Subcutaneous adipose tissue (tissue), 4 donors: ENCODE measurements around the gene FDX2. TPM values are rescaled to one million over a fixed set of nuclear protein-coding genes. Genes with fewer than 3 reads are reported as not detected.

Experiments used
- CTCF ChIP-seq: fragments of 450-650 bp; IDR thresholded peaks from one replicate; pipeline ENCODE4 v1.5.1; 2016; ENCODE audit warnings: low read depth, mild to moderate bottlenecking, control low read depth, antibody characterized with exemption, moderate library complexity
- total RNA-seq, 4 donors: library from RNA; depleted of rRNA; stranded (reverse); fragments of >200 nt; gene quantifications; one replicate each; pipeline ENCODE4 v1.1.0, GENCODE V29; 2016

Gene FDX2
- total RNA-seq, 4 donors from 2014 or later, result 7.3 to 17.2 (median 9.1) TPM

GRCh38 chr19:10338940-10339339 is 23.1 kb upstream of the FDX2 start:
- no peak for TF ChIP-seq CTCF

- TF ChIP-seq CTCF, result no peak
Measured at GRCh38 chr19:10335352-10335985, 19.7 kb upstream of the FDX2 start.

GRCh38 chr19:10334588-10335351 is 19.0 kb upstream of the FDX2 start:
- no peak for TF ChIP-seq CTCF

GRCh38 chr19:10333758-10334587 is 18.2 kb upstream of the FDX2 start:
- TF ChIP-seq CTCF, result no peak

- TF ChIP-seq CTCF, result no peak
Measured at GRCh38 chr19:10332965-10333757, 17.3 kb upstream of the FDX2 start, which contains the start of gene RAVER1. RAVER1 (minus strand) TSS chr19:10333529; CDS start chr19:10333507, 22 bp downstream.

GRCh38 chr19:10332158-10332964 is 16.5 kb upstream of the FDX2 start:
- TF ChIP-seq CTCF, result no peak
